Activated CD4-positive, alpha-beta T cell treated with anti-CD3 and anti-CD28 coated beads for 24 hours (primary cell): ENCODE results near the gene NOP56.

Experiments
- DNase-seq, 2 donors: peaks; one replicate each; pipeline ENCODE4 v3.0.0-alpha.2; 2020; ENCODE audit warnings: low read depth in 2 of 2

Gene NOP56

DNA sequence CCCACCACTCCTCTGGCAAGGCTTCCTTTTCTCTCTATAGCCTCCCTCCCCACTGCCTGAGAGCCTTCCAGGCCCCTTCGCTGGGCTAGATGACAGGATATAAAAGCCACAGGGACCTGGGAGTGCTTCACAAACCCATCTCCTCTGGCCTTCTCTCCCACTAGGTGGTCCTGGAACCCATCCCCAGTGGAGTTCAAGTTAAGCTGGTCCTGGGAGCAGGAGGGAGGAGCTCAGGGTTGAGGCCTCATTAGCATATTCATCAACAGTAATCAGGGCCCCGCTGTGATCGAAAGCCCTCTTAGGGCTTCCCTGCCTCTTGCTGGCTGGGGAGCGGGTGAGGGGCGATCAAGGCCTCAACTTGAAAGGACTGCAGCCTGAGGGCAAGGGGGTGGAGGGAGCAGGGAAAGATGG lies 49.2 kb downstream of the NOP56 start:
- no peak for DNase-seq

DNA sequence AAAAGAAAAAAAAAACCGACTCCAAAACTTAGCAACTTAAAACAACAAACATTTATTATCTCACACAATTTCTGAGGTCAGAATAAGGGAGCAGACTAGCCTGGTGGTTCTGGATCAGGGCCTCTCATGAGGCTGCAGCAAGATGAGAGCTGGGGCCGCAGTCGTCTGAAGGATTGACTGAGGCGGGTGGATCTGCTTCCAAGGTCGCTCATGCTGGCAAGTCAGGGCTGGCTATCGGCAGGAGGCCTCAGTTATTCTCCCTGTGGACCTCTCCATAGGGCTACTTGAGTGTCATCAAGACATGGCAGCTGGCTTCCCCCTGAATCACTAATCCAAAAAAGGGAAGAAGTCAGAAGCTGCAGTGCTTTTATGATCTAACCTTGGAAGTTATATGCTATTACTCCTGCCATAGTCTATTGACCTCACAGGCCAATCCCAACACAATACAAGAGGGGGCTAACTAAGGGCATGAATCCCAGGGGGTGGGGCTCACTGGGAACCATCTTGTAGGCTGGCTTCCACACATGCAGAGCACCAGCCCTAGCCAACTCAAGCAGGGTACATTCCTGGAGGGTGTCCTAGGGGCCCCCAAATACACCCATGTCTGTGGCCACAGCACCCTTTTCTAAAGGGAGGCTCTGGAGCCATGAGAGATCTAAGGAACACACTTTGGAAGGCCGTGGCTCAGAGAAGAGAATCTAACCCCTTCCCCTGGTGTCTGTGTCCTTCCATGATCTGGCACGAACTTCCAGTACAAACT lies 51.5 kb downstream of the NOP56 start:
- DNase-seq, result no peak

DNA sequence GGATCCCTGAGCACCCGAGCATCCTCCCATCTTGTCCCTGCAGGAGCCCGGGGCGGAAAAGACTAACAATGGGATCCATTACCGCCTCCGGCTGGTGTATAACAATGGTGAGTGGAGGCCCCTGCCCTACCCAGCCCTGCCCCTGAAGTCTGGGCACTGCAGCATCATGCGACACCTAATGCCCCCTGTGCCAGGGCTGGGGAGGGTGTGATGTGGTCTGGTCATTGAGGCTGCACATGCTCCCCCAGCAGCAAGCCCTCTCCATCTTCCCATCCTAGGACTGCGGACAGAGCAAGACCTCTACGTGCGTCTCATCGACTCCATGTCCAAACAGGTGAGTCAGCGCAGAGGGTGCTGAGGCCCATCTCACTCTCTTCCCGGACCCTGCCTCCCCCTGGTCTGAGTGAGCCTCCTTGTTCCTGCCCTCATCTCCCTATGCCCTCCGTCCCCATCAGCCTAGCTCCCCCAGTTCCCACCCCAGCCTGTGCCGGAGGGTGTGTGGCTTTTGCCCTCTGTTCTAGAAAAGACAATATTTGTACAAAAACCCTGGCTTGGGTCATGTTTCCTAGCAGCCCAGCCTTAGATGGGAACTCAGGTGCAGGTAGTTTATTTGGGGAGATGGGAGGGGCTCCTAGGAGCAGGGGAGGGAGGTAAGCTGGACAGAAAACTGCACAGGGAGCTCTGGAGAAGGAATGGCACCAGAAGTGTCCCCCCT lies 53.7 kb downstream of the NOP56 start:
- no peak for DNase-seq

DNA sequence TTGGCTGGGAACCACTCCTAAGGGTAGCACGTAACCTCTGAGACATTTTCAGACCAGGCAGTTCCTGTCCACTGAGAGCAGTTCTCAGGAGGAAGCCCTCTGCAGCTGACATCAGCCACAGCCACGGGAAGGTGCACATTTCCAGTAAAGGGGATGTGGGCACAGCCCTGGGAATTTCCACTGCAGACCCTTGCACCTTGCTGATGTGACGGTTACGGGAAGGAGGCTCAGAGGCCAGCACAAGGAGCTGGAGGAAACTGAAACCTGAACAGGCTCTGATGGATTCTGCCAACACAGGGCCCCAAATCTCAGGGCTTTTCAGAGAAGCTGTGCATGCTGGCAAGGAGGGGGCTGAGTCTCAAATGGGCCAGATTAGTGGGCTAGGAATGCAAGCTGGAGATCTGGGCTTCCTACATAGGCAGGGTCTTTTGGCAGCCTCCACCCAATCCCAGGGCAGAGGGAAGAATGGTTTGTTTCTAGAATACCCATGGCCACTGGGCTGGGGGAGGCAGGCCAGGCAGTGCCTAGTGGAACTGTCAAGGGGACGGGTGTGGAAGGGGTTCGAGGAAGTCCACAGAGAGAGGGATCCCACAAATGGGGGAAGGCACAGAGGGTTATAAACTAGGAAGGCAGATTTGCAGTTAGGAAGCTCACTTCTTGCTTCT lies 54.4 kb downstream of the NOP56 start:
- no peak for DNase-seq

DNA sequence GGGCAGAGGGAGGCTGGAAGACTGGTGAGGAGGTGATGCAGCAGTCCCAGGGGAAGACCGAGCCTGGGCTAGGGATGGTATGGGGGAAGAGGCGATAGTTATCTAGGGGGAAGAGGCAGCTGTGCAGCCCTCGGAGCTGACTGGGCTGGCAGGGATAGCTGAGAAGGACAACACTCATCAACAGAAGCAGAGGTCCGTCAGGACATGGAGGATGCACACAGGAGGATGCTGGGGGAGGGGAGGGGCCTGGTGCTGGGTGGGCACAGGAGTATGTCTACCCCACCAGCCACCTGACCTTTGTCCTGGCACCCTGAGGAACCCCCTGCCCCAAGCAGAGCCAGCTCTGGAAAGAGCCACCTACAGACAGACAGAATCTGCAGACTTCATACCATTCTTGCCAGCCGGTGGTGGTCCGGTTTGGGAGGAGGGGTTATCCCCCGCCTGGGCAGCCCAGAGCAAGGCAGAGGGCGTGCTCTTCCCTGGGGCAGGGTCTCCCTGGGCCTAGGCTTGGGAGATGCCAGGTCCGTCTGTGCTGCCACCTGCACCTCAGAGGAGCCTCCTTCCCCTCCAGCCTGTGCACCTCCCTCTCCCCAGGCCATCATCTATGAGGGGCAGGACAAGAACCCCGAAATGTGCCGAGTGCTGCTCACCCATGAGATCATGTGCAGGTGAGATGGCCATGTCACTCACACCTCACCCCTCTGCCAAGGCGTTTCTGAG lies 55.1 kb downstream of the NOP56 start:
- DNase-seq, result no peak
